Measurements from ENCODE around the gene PGS1.

The PGS1 gene

DNA sequence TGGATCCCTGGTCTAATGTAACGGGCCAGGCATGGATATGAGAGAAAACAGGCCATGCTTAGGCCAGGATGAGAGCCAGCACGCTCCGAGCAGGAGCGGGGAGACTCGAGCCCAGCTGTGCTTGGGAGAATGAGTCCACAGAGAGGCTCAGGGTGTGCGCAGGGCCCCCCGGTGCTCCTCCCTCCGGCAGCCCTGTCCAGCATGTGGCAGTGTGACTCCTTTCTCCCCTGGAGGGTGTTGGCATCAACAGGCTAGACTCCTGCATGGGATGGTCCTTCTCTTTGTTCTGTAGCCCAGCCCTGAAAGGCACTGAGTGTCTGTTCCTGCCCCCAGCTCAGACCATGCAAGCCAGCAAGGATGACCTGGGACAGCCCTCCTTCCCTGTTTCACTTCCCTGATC is 23.4 kb downstream of the PGS1 start:
- TF ChIP-seq, protein P1, sequence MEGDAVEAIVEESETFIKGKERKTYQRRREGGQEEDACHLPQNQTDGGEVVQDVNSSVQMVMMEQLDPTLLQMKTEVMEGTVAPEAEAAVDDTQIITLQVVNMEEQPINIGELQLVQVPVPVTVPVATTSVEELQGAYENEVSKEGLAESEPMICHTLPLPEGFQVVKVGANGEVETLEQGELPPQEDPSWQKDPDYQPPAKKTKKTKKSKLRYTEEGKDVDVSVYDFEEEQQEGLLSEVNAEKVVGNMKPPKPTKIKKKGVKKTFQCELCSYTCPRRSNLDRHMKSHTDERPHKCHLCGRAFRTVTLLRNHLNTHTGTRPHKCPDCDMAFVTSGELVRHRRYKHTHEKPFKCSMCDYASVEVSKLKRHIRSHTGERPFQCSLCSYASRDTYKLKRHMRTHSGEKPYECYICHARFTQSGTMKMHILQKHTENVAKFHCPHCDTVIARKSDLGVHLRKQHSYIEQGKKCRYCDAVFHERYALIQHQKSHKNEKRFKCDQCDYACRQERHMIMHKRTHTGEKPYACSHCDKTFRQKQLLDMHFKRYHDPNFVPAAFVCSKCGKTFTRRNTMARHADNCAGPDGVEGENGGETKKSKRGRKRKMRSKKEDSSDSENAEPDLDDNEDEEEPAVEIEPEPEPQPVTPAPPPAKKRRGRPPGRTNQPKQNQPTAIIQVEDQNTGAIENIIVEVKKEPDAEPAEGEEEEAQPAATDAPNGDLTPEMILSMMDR (IDR thresholded peaks at IDR 0.05): no peak
- Histone ChIP-seq H3K27ac (no peak overlapping the region), H3K36me3 (peaks cover 65 to 86% (median 80%) of the 10 kb centered on the region in 3 donors), H3K9me3 (no peaks in the 10 kb centered on the region), H3K4me1 (peaks cover 3 to 20% (median 13%) of the 10 kb centered on the region in 4 donors), H3K4me3 (no peak overlapping the region), H3K27me3 (no peaks in the 10 kb centered on the region)
- no peak for DNase-seq
- intact Hi-C loops (cut with DNase I; ENCODE audit: low total_unique reads): no loop called here

DNA sequence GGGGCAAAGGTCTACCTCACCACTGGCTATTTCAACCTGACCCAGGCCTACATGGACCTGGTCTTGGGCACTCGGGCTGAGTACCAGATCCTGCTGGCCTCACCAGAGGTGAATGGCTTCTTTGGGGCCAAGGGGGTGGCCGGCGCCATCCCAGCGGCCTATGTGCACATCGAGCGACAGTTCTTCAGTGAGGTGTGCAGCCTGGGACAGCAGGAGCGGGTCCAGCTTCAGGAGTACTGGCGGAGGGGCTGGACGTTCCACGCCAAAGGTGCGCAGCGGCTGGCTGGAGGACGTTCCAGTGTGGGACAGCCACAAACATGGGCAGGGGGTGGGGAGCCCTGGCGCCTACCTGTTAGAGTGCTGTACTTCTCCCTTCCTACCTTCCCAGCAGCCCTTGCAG is 25.4 kb downstream of the PGS1 start:
- Histone ChIP-seq H3K4me3 (no peak overlapping the region), H3K36me3 (peaks cover 61 to 88% (median 82%) of the 10 kb centered on the region in 3 donors), H3K4me1 (peaks cover 0 to 6% (median under 1%) of the 10 kb centered on the region in 4 donors), H3K9me3 (no peaks in the 10 kb centered on the region), H3K27ac (no peak overlapping the region), H3K27me3 (no peaks in the 10 kb centered on the region)
- TF ChIP-seq, protein P1 (IDR thresholded peaks at IDR 0.05): no peak
- intact Hi-C loops (cut with DNase I; ENCODE audit: low total_unique reads): no loop called here
- DNase-seq: no peak

DNA sequence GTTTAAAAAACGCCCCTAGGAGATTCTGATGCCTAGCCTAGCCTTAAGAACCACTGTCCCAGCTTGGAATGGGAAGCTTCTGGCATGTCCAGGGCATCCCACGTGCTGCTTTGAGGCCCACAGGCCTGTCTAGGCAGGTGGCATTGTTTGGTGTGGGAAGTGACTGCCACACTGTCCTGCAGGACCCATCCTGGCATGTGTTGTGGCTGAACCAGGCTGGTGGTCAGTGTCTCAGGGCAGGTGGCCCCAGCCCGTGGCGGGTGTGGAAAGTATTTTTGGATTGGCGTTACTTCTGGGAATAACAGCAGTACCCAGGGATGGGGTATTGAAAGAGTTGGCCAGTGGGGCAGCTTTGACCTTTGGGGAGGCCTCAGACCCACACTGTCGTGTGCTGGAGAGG is 27.9 kb downstream of the PGS1 start:
- H3K4me3 ChIP-seq: no peak overlapping the region
- peaks cover 37 to 74% (median 56%) of the 10 kb centered on the region in 3 donors for H3K36me3 ChIP-seq
- H3K27me3 ChIP-seq: no peaks in the 10 kb centered on the region
- no peak for DNase-seq
- H3K4me1 ChIP-seq: peaks cover 0 to 12% (median 0%) of the 10 kb centered on the region in 4 donors
- H3K27ac ChIP-seq: no peak overlapping the region
- H3K9me3 ChIP-seq: no peaks in the 10 kb centered on the region
- intact Hi-C loops (cut with DNase I; ENCODE audit: low total_unique reads): no loop called here
- TF ChIP-seq, protein P1 (IDR thresholded peaks at IDR 0.05): no peak

DNA sequence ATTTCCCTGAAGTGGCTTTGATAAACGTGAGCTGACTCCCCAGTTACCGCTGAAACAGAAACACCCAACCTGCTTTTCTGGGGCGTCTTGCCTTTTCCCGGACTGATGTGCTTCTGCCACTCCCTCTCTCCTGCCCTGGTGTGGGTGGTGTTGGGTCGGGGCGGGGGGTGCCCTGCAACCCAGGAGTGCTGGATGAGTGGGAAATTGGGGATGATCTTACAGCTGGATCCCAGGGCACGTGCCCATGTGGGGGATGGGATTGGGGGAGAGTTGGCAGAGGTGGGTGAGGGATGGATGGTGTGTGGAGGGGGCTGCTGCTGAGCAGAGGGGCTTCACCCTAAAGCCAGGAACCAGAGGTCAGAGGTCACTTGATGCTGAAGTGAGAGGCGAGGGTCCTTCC is 28.5 kb downstream of the PGS1 start:
- H3K36me3 ChIP-seq: peaks cover 34 to 69% (median 51%) of the 10 kb centered on the region in 3 donors
- no peak overlapping the region for H3K4me3 ChIP-seq
- H3K4me1 ChIP-seq: peaks cover 0 to 12% (median 0%) of the 10 kb centered on the region in 4 donors
- intact Hi-C loops (cut with DNase I; ENCODE audit: low total_unique reads): no loop called here
- no peaks in the 10 kb centered on the region for H3K9me3 ChIP-seq
- H3K27ac ChIP-seq: no peak overlapping the region
- TF ChIP-seq, protein P1 (IDR thresholded peaks at IDR 0.05): no peak
- H3K27me3 ChIP-seq: no peaks in the 10 kb centered on the region
- no peak for DNase-seq

DNA sequence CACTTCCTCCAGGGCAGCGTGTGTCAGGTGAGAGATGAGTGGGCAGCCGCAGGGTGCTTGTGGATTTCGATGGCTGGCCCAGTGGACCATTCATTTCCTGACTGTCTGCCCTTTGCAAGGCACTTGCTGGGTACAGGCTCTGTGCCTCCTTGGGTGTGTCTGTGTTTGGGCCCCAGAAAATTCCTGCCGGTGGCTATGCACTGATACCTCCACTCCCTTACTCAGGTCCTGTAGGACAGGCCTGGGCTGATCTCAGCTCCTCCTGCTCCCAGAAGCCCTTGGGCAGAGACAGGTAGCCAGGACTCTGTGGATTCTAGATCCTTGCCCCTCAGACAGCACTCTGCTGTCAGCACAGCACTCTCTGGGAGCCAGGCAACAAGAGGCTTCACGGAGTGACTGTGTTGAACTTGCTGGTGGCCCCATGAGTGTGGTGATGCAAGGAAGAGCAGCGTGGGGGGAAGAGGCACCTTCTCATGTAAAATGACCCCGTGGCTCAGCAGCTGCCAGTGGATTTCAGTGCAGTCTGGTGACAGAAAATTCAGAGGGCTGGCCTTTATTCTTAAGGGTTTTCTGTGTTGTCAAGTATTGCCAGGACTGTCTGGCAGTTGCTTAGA is 29.0 kb downstream of the PGS1 start:
- peaks cover 0 to 12% (median 0%) of the 10 kb centered on the region in 4 donors for H3K4me1 ChIP-seq
- TF ChIP-seq, protein P1 (IDR thresholded peaks at IDR 0.05): no peak
- DNase-seq: no peak
- no peaks in the 10 kb centered on the region for H3K9me3 ChIP-seq
- H3K36me3 ChIP-seq: peaks cover 32 to 69% (median 48%) of the 10 kb centered on the region in 3 donors
- H3K27ac ChIP-seq: no peak overlapping the region
- intact Hi-C loops (cut with DNase I; ENCODE audit: low total_unique reads): no loop called here
- H3K27me3 ChIP-seq: no peaks in the 10 kb centered on the region
- H3K4me3 ChIP-seq: no peak overlapping the region
